ENCODE data around the gene OIT3. TPM values are rescaled to one million over a fixed set of nuclear protein-coding genes. Genes with fewer than 3 reads are reported as not detected.

The OIT3 gene
- total RNA-seq, 1 experiment from 2014 or later, result not detected

DNA sequence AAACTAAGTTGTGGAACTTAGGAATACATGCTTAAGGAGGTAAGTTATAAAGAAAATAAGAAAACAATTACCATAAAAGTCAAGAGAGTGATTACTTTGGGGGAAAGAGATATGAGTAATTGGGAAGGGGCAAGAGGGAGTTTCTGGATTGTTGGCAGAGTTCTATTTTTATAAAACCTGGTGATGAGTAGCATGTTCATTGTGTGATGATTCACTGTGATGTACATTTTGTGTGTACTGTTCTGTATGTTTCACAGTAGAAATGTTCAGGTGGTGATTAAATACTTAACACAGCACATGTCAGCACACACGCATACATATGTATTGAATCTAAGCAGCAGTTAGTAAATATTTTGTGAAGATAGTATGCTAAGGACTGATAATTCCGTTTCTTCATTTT lies 9.7 kb upstream of the OIT3 start:
- BruUV-seq (replicated peaks), result no TSS peak
- DNase-seq (ENCODE audit: low read depth, low spot score) (no peak), ATAC-seq (no peak)
- H3K27me3 ChIP-seq (ENCODE audit: control insufficient read depth, insufficient read depth, low read length), result no peaks in the 10 kb centered on the region
- H3K4me1 ChIP-seq (ENCODE audit: control insufficient read depth, insufficient read depth, low read length), result no peaks in the 10 kb centered on the region
- ChIA-PET POLR2A (no interaction called here), CTCF (no interaction called here)
- H3K36me3 ChIP-seq (ENCODE audit: control insufficient read depth, insufficient read depth, low read length), result no peaks in the 10 kb centered on the region
- no peak overlapping the region for H3K4me3 ChIP-seq (ENCODE audit: low read depth in 2 of 2, low read length in 2 of 2)
- no peak for TF ChIP-seq TCF7L2 (IDR thresholded peaks at IDR 0.05; ENCODE audit: low read depth, low read length)
- TF ChIP-seq, protein P1, sequence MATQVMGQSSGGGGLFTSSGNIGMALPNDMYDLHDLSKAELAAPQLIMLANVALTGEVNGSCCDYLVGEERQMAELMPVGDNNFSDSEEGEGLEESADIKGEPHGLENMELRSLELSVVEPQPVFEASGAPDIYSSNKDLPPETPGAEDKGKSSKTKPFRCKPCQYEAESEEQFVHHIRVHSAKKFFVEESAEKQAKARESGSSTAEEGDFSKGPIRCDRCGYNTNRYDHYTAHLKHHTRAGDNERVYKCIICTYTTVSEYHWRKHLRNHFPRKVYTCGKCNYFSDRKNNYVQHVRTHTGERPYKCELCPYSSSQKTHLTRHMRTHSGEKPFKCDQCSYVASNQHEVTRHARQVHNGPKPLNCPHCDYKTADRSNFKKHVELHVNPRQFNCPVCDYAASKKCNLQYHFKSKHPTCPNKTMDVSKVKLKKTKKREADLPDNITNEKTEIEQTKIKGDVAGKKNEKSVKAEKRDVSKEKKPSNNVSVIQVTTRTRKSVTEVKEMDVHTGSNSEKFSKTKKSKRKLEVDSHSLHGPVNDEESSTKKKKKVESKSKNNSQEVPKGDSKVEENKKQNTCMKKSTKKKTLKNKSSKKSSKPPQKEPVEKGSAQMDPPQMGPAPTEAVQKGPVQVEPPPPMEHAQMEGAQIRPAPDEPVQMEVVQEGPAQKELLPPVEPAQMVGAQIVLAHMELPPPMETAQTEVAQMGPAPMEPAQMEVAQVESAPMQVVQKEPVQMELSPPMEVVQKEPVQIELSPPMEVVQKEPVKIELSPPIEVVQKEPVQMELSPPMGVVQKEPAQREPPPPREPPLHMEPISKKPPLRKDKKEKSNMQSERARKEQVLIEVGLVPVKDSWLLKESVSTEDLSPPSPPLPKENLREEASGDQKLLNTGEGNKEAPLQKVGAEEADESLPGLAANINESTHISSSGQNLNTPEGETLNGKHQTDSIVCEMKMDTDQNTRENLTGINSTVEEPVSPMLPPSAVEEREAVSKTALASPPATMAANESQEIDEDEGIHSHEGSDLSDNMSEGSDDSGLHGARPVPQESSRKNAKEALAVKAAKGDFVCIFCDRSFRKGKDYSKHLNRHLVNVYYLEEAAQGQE (IDR thresholded peaks at IDR 0.05; ENCODE audit: insufficient read depth in 1 of 2, low read depth in 2 of 2, low read length in 1 of 2), result no peak
- TF ChIP-seq, protein P2, sequence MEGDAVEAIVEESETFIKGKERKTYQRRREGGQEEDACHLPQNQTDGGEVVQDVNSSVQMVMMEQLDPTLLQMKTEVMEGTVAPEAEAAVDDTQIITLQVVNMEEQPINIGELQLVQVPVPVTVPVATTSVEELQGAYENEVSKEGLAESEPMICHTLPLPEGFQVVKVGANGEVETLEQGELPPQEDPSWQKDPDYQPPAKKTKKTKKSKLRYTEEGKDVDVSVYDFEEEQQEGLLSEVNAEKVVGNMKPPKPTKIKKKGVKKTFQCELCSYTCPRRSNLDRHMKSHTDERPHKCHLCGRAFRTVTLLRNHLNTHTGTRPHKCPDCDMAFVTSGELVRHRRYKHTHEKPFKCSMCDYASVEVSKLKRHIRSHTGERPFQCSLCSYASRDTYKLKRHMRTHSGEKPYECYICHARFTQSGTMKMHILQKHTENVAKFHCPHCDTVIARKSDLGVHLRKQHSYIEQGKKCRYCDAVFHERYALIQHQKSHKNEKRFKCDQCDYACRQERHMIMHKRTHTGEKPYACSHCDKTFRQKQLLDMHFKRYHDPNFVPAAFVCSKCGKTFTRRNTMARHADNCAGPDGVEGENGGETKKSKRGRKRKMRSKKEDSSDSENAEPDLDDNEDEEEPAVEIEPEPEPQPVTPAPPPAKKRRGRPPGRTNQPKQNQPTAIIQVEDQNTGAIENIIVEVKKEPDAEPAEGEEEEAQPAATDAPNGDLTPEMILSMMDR (IDR thresholded peaks at IDR 0.05), result no peak
- no peak for TF ChIP-seq POLR2AphosphoS5 (IDR thresholded peaks at IDR 0.05; ENCODE audit: low read depth, low read length)
- no peak overlapping the region for H3K27ac ChIP-seq (ENCODE audit: low read length)
- H3K9me3 ChIP-seq (ENCODE audit: control insufficient read depth, insufficient read depth, low read depth, low read length), result no peaks in the 10 kb centered on the region; the same call in 1 of the 2 replicates
- intact Hi-C loops (cut with micrococcal nuclease; ENCODE audit: unreplicated experiment) (no loop called here), in situ Hi-C loops (cut with HindIII; ENCODE audit: low pct_unique_long_range_greater_than_20kb, low sequenced_read_pairs) (no loop called here)

DNA sequence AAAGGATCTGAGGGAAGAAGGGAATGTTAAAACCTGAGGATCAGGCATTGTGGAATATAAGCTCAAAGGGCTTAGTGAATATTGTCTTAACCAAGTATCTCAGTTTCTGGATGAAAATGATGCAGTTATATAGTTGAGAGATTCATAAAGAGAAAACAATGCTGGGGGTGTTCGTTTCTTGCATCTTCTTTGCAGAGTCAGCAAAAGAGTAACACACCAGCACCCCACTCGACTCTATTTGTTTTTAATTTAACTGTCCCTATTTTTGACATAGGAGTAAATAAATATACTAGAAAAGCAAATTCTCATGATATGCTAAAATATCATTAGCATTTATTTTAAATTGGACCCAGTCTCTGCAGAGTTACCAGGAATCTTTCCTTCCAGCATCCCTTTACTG lies 7.6 kb upstream of the OIT3 start:
- no TSS peak for BruUV-seq (replicated peaks)
- ATAC-seq (no peak), DNase-seq (ENCODE audit: low read depth, low spot score) (no peak)
- in situ Hi-C loops (cut with HindIII; ENCODE audit: low pct_unique_long_range_greater_than_20kb, low sequenced_read_pairs) (no loop called here), intact Hi-C loops (cut with micrococcal nuclease; ENCODE audit: unreplicated experiment) (no loop called here)
- H3K9me3 ChIP-seq (ENCODE audit: control insufficient read depth, insufficient read depth, low read depth, low read length), result no peaks in the 10 kb centered on the region
- no peak overlapping the region for H3K27ac ChIP-seq (ENCODE audit: low read length)
- TF ChIP-seq POLR2AphosphoS5 (IDR thresholded peaks at IDR 0.05; ENCODE audit: low read depth, low read length) (no peak), SIN3A (IDR thresholded peaks at IDR 0.05; ENCODE audit: borderline replicate concordance, insufficient read depth, low read depth, low read length) (no peak), TCF7L2 (IDR thresholded peaks at IDR 0.05; ENCODE audit: low read depth, low read length) (no peak)
- TF ChIP-seq, protein P1 (IDR thresholded peaks at IDR 0.05; ENCODE audit: insufficient read depth in 1 of 2, low read depth in 2 of 2, low read length in 1 of 2), result no peak
- TF ChIP-seq, protein P2 (IDR thresholded peaks at IDR 0.05), result no peak
- H3K36me3 ChIP-seq (ENCODE audit: control insufficient read depth, insufficient read depth, low read length), result no peaks in the 10 kb centered on the region
- H3K27me3 ChIP-seq (ENCODE audit: control insufficient read depth, insufficient read depth, low read length), result no peaks in the 10 kb centered on the region
- H3K4me3 ChIP-seq (ENCODE audit: low read depth in 2 of 2, low read length in 2 of 2), result no peak overlapping the region
- ChIA-PET CTCF (no interaction called here), POLR2A (no interaction called here)
- no peaks in the 10 kb centered on the region for H3K4me1 ChIP-seq (ENCODE audit: control insufficient read depth, insufficient read depth, low read length)
